ENCODE measurements around the gene PITPNM3.
"Not testable (repeated sequence)": the region's sequence is repeated elsewhere in the genome, so short reads cannot be mapped to it uniquely, and the experiment has no call there.

PITPNM3 gene

GRCh38 chr17:6488008-6488539, 68.3 kb downstream of the PITPNM3 start:
- Histone ChIP-seq H4K20me1 (ENCODE audit: insufficient read depth) (no peaks in the 10 kb centered on the region), H3K4me2 (no peak overlapping the region), H3K36me3 (ENCODE audit: insufficient read depth) (no peaks in the 10 kb centered on the region), H3K27me3 (ENCODE audit: insufficient read depth, low read depth) (no peaks in the 10 kb centered on the region), H3K4me3 (IDR thresholded peaks at IDR 0.05; ENCODE audit: insufficient read depth, low read depth, low read length) (no peak overlapping the region), H3K4me1 (ENCODE audit: low read depth, poor library complexity, severe bottlenecking) (no peaks in the 10 kb centered on the region), H2AFZ (ENCODE audit: low read depth) (no peak overlapping the region), H3K9ac (no peak overlapping the region), H3K79me2 (ENCODE audit: insufficient read depth, low read depth) (no peaks in the 10 kb centered on the region), H3K27ac (no peak overlapping the region)
- TF ChIP-seq CTCF (conservative IDR thresholded peaks at IDR 0.05; ENCODE audit: low read depth, low read length), result no peak

GRCh38 chr17:6487251-6488007, 68.9 kb downstream of the PITPNM3 start:
- Histone ChIP-seq H3K9ac (no peak overlapping the region), H3K4me2 (no peak overlapping the region), H3K79me2 (ENCODE audit: insufficient read depth, low read depth) (no peaks in the 10 kb centered on the region), H4K20me1 (ENCODE audit: insufficient read depth) (no peaks in the 10 kb centered on the region), H3K4me3 (IDR thresholded peaks at IDR 0.05; ENCODE audit: insufficient read depth, low read depth, low read length) (no peak overlapping the region), H2AFZ (ENCODE audit: low read depth) (no peak overlapping the region), H3K4me1 (ENCODE audit: low read depth, poor library complexity, severe bottlenecking) (no peaks in the 10 kb centered on the region), H3K27me3 (ENCODE audit: insufficient read depth, low read depth) (no peaks in the 10 kb centered on the region), H3K27ac (no peak overlapping the region), H3K36me3 (ENCODE audit: insufficient read depth) (no peaks in the 10 kb centered on the region)
- TF ChIP-seq CTCF (conservative IDR thresholded peaks at IDR 0.05; ENCODE audit: low read depth, low read length), result no peak

- H3K4me2 ChIP-seq, result no peak overlapping the region
- H3K79me2 ChIP-seq (ENCODE audit: insufficient read depth, low read depth), result no peaks in the 10 kb centered on the region
- H3K36me3 ChIP-seq (ENCODE audit: insufficient read depth), result no peaks in the 10 kb centered on the region
- H4K20me1 ChIP-seq (ENCODE audit: insufficient read depth), result no peaks in the 10 kb centered on the region
- no peak for TF ChIP-seq CTCF (conservative IDR thresholded peaks at IDR 0.05; ENCODE audit: low read depth, low read length)
- H3K27ac ChIP-seq, result no peak overlapping the region
- H3K9ac ChIP-seq, result no peak overlapping the region
- no peaks in the 10 kb centered on the region for H3K4me1 ChIP-seq (ENCODE audit: low read depth, poor library complexity, severe bottlenecking)
- H3K27me3 ChIP-seq (ENCODE audit: insufficient read depth, low read depth), result no peaks in the 10 kb centered on the region
- H2AFZ ChIP-seq (ENCODE audit: low read depth), result no peak overlapping the region
- H3K4me3 ChIP-seq (IDR thresholded peaks at IDR 0.05; ENCODE audit: insufficient read depth, low read depth, low read length), result no peak overlapping the region
These were observed 70.5 kb downstream of the PITPNM3 start for GRCh38 chr17:6485646-6486412.

GRCh38 chr17:6483507-6483906, 72.8 kb downstream of the PITPNM3 start:
- Histone ChIP-seq H3K4me1 (ENCODE audit: low read depth, poor library complexity, severe bottlenecking) (no peaks in the 10 kb centered on the region), H3K27ac (no peak overlapping the region)

GRCh38 chr17:6482796-6483195, 73.6 kb downstream of the PITPNM3 start:
- H3K4me1 ChIP-seq (ENCODE audit: low read depth, poor library complexity, severe bottlenecking); H3K9ac ChIP-seq; H3K79me2 ChIP-seq (ENCODE audit: insufficient read depth, low read depth); H3K27ac ChIP-seq; H3K36me3 ChIP-seq (ENCODE audit: insufficient read depth); H3K27me3 ChIP-seq (ENCODE audit: insufficient read depth, low read depth); H4K20me1 ChIP-seq (ENCODE audit: insufficient read depth); H2AFZ ChIP-seq (ENCODE audit: low read depth); H3K4me2 ChIP-seq; H3K4me3 ChIP-seq (IDR thresholded peaks at IDR 0.05; ENCODE audit: insufficient read depth, low read depth, low read length): not testable (repeated sequence)

More at GRCh38 chr17:6483507-6483906, 72.8 kb downstream of the PITPNM3 start:
- no peaks in the 10 kb centered on the region for H3K36me3 ChIP-seq (ENCODE audit: insufficient read depth)
- no peak for TF ChIP-seq CTCF (conservative IDR thresholded peaks at IDR 0.05; ENCODE audit: low read depth, low read length)
- no peaks in the 10 kb centered on the region for H3K79me2 ChIP-seq (ENCODE audit: insufficient read depth, low read depth)
- H4K20me1 ChIP-seq (ENCODE audit: insufficient read depth), result no peaks in the 10 kb centered on the region
- no peak overlapping the region for H3K4me2 ChIP-seq
- H3K27me3 ChIP-seq (ENCODE audit: insufficient read depth, low read depth), result no peaks in the 10 kb centered on the region
- no peak overlapping the region for H3K4me3 ChIP-seq (IDR thresholded peaks at IDR 0.05; ENCODE audit: insufficient read depth, low read depth, low read length)
- no peak overlapping the region for H2AFZ ChIP-seq (ENCODE audit: low read depth)
- no peak overlapping the region for H3K9ac ChIP-seq
